ENCODE measurements around the gene OBP2A.

Gene OBP2A

GRCh38 chr9:135596211-135596610 lies 50.3 kb downstream of the OBP2A start:
- DNase-seq (ENCODE audit: low read depth in 3 of 3), result no peak

Measured in stimulated activated CD4-positive, alpha-beta T cell treated with anti-CD3 and anti-CD28 coated beads, TNF-alpha, amount 100 ng/mL, for 4 hours (primary cell).